Esophagus muscularis mucosa (tissue), 3 donors: ENCODE results near the gene CLIC1.

Experiments used
- POLR2A ChIP-seq: fragments of 450-650 bp; IDR thresholded peaks from one replicate; pipeline ENCODE4 v1.6.1; 2017; ENCODE audit warnings: antibody characterized with exemption, moderate library complexity, mild to moderate bottlenecking, low read depth
- TF ChIP-seq, protein P1 (sequence below), 3 experiments: fragments of 200-600 bp in 2 of 3; fragments of 450-650 bp in 1 of 3; sonication (generic) in 2 of 3; IDR thresholded peaks; one replicate each; pipeline ENCODE4 v1.5.1; 2017 to 2019; ENCODE audit warnings: antibody characterized with exemption in 3 of 3, mild to moderate bottlenecking in 2 of 3, moderate library complexity in 1 of 3

DNA sequence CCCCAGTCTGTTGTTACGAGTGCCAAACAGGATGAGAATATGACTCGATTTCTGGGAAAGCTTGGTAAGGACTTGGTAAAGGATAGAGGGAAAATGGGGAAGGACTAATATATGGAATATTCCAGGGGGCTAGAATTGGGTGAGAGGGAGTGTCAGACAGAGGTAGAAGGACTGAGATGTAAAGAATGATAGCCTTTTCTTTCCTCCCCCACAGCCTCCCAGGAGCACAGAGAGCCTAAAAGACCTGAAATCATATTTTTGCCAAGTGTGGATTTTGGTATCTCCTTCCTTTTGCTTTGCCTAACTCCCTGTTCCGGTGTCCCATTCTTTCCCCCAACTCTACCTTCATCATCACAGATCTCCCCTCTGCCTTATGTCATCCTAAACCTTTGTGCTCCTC, 6.6 kb upstream of the CLIC1 start:
- TF ChIP-seq, protein P1, sequence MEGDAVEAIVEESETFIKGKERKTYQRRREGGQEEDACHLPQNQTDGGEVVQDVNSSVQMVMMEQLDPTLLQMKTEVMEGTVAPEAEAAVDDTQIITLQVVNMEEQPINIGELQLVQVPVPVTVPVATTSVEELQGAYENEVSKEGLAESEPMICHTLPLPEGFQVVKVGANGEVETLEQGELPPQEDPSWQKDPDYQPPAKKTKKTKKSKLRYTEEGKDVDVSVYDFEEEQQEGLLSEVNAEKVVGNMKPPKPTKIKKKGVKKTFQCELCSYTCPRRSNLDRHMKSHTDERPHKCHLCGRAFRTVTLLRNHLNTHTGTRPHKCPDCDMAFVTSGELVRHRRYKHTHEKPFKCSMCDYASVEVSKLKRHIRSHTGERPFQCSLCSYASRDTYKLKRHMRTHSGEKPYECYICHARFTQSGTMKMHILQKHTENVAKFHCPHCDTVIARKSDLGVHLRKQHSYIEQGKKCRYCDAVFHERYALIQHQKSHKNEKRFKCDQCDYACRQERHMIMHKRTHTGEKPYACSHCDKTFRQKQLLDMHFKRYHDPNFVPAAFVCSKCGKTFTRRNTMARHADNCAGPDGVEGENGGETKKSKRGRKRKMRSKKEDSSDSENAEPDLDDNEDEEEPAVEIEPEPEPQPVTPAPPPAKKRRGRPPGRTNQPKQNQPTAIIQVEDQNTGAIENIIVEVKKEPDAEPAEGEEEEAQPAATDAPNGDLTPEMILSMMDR (IDR thresholded peaks at IDR 0.05) = no peak
- TF ChIP-seq POLR2A = no peak
